Hindlimb muscle (tissue), 1 donor: ENCODE results near the gene PCIF1. TPM values are rescaled to one million over a fixed set of nuclear protein-coding genes. Genes with fewer than 3 reads are reported as not detected.
A peak's percentile ranks its signal among the peaks of the same experiment; 100 is the strongest.
"Not testable (repeated sequence)": the region's sequence is repeated elsewhere in the genome, so short reads cannot be mapped to it uniquely, and the experiment has no call there.

Source experiments
- DNase-seq: peaks from one replicate; pipeline ENCODE4 v3.0.0-alpha.2; 2013
- polyA plus RNA-seq: library from polyadenylated mRNA; unstranded; fragments of 120-200 nt; gene quantifications from one replicate; pipeline ENCODE4 v1.2.1, GENCODE V29; 2013; ENCODE audit not compliant: insufficient read length

The PCIF1 gene
- polyA plus RNA-seq: 26.4 TPM

- DNase-seq: peak; percentile 100
Observed at GRCh38 chr20:45934586-45935415, at the start of gene PCIF1. TSS of gene PCIF1 (plus strand) at chr20:45934683. CDS start at chr20:45939000, 4,317 bp downstream.

- DNase-seq: no peak
Observed at GRCh38 chr20:45886590-45887345, 47.7 kb upstream of the PCIF1 start.

GRCh38 chr20:45887346-45887715 lies 47.2 kb upstream of the PCIF1 start, which contains the start of gene SPATA25:
TSS of gene SPATA25 (minus strand) at chr20:45887622. CDS start at chr20:45887590, 32 bp downstream.
- DNase-seq: no peak

GRCh38 chr20:45888681-45889080 lies 45.8 kb upstream of the PCIF1 start:
- no peak for DNase-seq

- peak; percentile 84 for DNase-seq
Observed at GRCh38 chr20:45890077-45890984, 44.2 kb upstream of the PCIF1 start.

- DNase-seq: peak; percentile 94
Observed at GRCh38 chr20:45890985-45891983, 43.2 kb upstream of the PCIF1 start, which contains the start of the genes CTSA and NEURL2. TSS of gene CTSA (plus strand) at chr20:45891335. CDS start at chr20:45891569, 234 bp downstream. TSS of gene NEURL2 (minus strand) at chr20:45891208. CDS start at chr20:45890991, 217 bp downstream.

GRCh38 chr20:45892049-45892825 lies 42.2 kb upstream of the PCIF1 start:
- DNase-seq: no peak

GRCh38 chr20:45892828-45893500 lies 41.5 kb upstream of the PCIF1 start:
- DNase-seq: no peak

GRCh38 chr20:45893831-45894230 lies 40.7 kb upstream of the PCIF1 start:
- DNase-seq: no peak

- no peak for DNase-seq
Observed at GRCh38 chr20:45894797-45895196, 39.7 kb upstream of the PCIF1 start.

GRCh38 chr20:45896641-45897161 lies 37.8 kb upstream of the PCIF1 start:
- DNase-seq: no peak

GRCh38 chr20:45897289-45897688 lies 37.2 kb upstream of the PCIF1 start:
- no peak for DNase-seq

GRCh38 chr20:45897692-45898091 lies 36.8 kb upstream of the PCIF1 start:
- DNase-seq: no peak

GRCh38 chr20:45898285-45898684 lies 36.2 kb upstream of the PCIF1 start:
- DNase-seq: no peak

GRCh38 chr20:45899046-45899835 lies 35.2 kb upstream of the PCIF1 start:
- no peak for DNase-seq

GRCh38 chr20:45901332-45901731 lies 33.2 kb upstream of the PCIF1 start:
- DNase-seq: not testable (repeated sequence)

GRCh38 chr20:45902199-45902701 lies 32.2 kb upstream of the PCIF1 start:
- no peak for DNase-seq
